MCF 10A (cell line): ENCODE data around the gene PDGFB. TPM values are rescaled to one million over a fixed set of nuclear protein-coding genes. Genes with fewer than 3 reads are reported as not detected.
A peak's percentile ranks its signal among the peaks of the same experiment; 100 is the strongest.

Experiments
- BruUV-seq: library from RNA; stranded (reverse); fragments of 400-500 nt; replicated peaks from 2 replicates; lab custom pipeline; 2021; lab: Mats Ljungman, UMichigan
- CTCF ChIA-PET: fragments of 300-600 bp; sonication (Branson Sonifier 250); formaldehyde crosslinking; extraction: SDS; loops from one replicate; lab custom pipeline; 2021; ENCODE audit warnings: antibody characterized with exemption, inconsistent platforms; lab: Yijun Ruan, JAX
- POLR2A ChIA-PET: fragments of 300-600, 350-650 bp; sonication (Branson Sonifier 250); formaldehyde crosslinking; extraction: SDS; loops from one replicate; lab custom pipeline; 2020; ENCODE audit warnings: antibody characterized with exemption, inconsistent platforms; lab: Yijun Ruan, JAX
- DNase-seq: peaks from one replicate; pipeline ENCODE4 v3.0.0-alpha.2; 2018; ENCODE audit not compliant: unreplicated experiment
- H3K27ac Mint-ChIP-seq: one replicate; pipeline ENCODE4 v1.8.0; 2022; ENCODE audit warnings: mild to moderate bottlenecking, low read depth, mixed read lengths; ENCODE audit not compliant: unreplicated experiment
- H3K27me3 Mint-ChIP-seq: one replicate; pipeline ENCODE4 v1.8.0; 2022; ENCODE audit warnings: mixed read lengths; ENCODE audit not compliant: insufficient read depth, unreplicated experiment
- H3K36me3 Mint-ChIP-seq: one replicate; pipeline ENCODE4 v1.8.0; 2022; ENCODE audit warnings: mild to moderate bottlenecking, moderate library complexity, mixed read lengths; ENCODE audit not compliant: insufficient read depth, unreplicated experiment
- H3K4me1 Mint-ChIP-seq: one replicate; pipeline ENCODE4 v1.8.0; 2022; ENCODE audit warnings: mixed read lengths; ENCODE audit not compliant: insufficient read depth, unreplicated experiment
- H3K4me3 Mint-ChIP-seq: one replicate; pipeline ENCODE4 v1.8.0; 2022; ENCODE audit warnings: mild to moderate bottlenecking, moderate library complexity, mixed read lengths; ENCODE audit not compliant: unreplicated experiment
- H3K9me3 Mint-ChIP-seq: one replicate; pipeline ENCODE4 v1.8.0; 2022; ENCODE audit warnings: mixed read lengths; ENCODE audit not compliant: unreplicated experiment
- intact Hi-C: fragments of 100-400 bp; cut with micrococcal nuclease; formaldehyde crosslinking; loops from 2 replicates; pipeline ENCODE4 v1.14.1; 2022
- total RNA-seq: library from RNA; stranded (reverse); gene quantifications from 2 replicates; pipeline ENCODE4 v1.2.3, GENCODE V29; 2022
- TF ChIP-seq, protein P1 (sequence below): fragments of 200-600 bp; IDR thresholded peaks from one replicate; pipeline ENCODE4 v1.8.0; 2022; ENCODE audit warnings: antibody characterized with exemption, mild to moderate bottlenecking; ENCODE audit not compliant: unreplicated experiment

Gene PDGFB
- total RNA-seq, 1 experiment from 2014 or later: 0.37 TPM

DNA sequence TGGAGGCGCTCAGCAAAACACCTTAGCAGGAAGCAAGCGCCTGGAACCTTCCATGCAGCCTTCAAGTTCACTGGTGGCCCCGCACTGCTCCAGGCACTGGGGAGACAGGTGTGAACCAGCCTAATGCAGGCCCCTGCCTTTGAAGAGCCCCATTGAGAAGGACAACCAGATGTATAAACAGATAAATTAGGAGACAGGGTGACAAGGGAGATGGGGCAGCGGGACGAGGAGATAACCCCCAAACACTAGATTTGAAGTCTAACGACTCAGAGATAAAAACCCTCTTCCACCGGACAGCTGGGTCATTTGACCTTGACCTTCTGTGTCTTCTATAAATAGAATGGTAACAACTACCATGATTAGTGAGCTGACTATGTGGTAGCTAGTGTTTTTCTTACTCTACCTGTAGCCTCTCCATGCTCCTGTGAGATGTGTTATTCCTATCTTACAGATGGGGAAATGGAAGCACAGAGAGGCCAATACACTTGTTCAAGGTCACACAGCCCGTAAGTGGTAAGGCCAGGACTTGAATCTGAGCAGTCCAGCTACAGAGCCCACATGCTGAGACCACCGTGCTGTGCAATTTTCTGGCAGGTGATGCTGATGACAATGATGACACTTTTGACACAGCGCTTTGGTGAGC, 2.0 kb upstream of the PDGFB start:
- DNase-seq: no peak
- POLR2A ChIA-PET: interaction anchor here (0.9 to 1.4 kb wide), 2 partner anchors 24 to 64 kb away, joined by 3 to 4 read pairs; no protein-coding TSS in a partner anchor
- Mint-ChIP-seq H3K4me3 (no peak overlapping the region), H3K9me3 (no peaks in the 10 kb centered on the region), H3K27ac (no peak overlapping the region), H3K36me3 (no peaks in the 10 kb centered on the region), H3K27me3 (peaks cover 41% of the 10 kb centered on the region), H3K4me1 (peaks cover 6% of the 10 kb centered on the region)
- TF ChIP-seq, protein P1, sequence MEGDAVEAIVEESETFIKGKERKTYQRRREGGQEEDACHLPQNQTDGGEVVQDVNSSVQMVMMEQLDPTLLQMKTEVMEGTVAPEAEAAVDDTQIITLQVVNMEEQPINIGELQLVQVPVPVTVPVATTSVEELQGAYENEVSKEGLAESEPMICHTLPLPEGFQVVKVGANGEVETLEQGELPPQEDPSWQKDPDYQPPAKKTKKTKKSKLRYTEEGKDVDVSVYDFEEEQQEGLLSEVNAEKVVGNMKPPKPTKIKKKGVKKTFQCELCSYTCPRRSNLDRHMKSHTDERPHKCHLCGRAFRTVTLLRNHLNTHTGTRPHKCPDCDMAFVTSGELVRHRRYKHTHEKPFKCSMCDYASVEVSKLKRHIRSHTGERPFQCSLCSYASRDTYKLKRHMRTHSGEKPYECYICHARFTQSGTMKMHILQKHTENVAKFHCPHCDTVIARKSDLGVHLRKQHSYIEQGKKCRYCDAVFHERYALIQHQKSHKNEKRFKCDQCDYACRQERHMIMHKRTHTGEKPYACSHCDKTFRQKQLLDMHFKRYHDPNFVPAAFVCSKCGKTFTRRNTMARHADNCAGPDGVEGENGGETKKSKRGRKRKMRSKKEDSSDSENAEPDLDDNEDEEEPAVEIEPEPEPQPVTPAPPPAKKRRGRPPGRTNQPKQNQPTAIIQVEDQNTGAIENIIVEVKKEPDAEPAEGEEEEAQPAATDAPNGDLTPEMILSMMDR: no peak
- no TSS peak for BruUV-seq
- intact Hi-C loops: no loop called here
- CTCF ChIA-PET: interaction anchor here (0.7 kb wide), 1 partner anchor 76 kb away, joined by 3 read pairs; no protein-coding TSS in a partner anchor

DNA sequence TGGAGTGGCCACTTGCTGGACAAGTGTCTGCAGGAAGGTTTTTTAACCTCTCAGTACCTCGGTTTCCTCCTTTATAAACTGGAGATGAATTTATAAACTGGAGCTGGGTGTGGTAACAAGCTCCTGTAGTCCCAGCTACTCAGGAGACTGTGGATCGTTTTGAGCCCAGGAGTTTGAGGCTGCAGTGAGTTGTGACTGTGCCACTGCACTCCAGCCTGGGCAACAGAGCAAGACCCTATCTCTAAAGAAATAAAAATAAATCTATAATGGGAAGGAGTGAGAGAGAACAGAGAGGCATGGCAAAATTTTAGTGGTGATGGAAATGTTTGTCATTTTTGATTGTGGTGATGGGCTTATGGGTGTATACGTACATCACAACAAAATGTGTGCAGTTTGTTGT, 1.4 kb upstream of the PDGFB start:
- peaks cover 41% of the 10 kb centered on the region for H3K27me3 Mint-ChIP-seq
- intact Hi-C loops: no loop called here

DNA sequence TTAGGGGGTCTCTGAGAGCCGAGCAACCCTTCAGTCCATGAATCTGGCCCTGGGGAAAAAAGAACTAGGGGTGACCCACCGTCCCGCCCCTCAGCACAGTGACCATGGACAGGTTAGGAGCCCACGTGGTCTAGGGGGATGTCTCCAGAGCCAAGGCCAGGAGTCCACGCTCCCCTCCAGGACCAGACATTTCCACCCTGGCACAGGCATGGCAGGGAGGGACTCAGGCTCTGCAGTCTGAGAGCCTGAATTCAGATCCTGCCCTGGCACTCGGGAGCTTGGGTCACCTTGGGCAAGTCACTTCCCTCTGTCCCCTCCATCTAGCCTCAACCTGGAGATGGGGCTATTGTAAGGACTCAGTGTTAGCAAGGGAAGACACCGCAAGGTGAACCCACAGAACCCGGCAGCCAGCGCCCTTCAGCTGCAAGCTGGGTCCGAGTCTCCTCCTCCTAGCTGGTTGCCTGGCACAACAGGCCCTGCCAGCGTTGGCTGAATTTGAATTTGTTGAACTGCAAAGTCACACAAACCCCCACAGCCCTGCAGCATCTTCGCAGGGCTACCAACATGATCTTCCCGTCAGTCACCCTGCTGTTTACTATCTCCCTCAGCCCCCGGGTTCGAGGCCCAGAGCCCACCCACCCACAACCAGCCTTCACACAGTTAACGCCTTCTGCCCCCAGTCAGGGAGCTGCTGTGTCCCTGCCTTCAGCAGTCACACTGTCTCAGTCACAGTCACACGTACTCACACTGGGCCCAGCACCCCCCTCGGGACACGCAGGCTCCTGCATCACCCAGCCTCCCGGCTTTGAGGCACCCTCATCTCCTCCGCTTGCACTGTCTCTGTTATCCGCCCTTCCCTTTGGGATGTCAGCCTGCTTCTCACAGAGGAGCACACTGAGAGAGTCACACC, 603 bp upstream of the PDGFB start:
- H3K27ac Mint-ChIP-seq: no peak overlapping the region
- H3K27me3 Mint-ChIP-seq: peaks cover 41% of the 10 kb centered on the region
- intact Hi-C loops: no loop called here
- H3K4me1 Mint-ChIP-seq: peaks cover 20% of the 10 kb centered on the region
- H3K36me3 Mint-ChIP-seq: no peaks in the 10 kb centered on the region
- BruUV-seq: no TSS peak
- peak overlapping the region; percentile 21 for H3K4me3 Mint-ChIP-seq
- DNase-seq: no peak
- POLR2A ChIA-PET: interaction anchor here (1.4 to 1.7 kb wide), 3 partner anchors 8 to 71 kb away, joined by 3 to 8 read pairs (median 4); no protein-coding TSS in a partner anchor
- no peaks in the 10 kb centered on the region for H3K9me3 Mint-ChIP-seq
- TF ChIP-seq, protein P1: no peak
- CTCF ChIA-PET: interaction anchor here (0.5 kb wide), 1 partner anchor 19 kb away, joined by 4 read pairs; no protein-coding TSS in a partner anchor

More for the DNA sequence above, 1.4 kb upstream of the PDGFB start:
- peaks cover 12% of the 10 kb centered on the region for H3K4me1 Mint-ChIP-seq
- H3K4me3 Mint-ChIP-seq: no peak overlapping the region
- H3K36me3 Mint-ChIP-seq: no peaks in the 10 kb centered on the region
- no peak overlapping the region for H3K27ac Mint-ChIP-seq
- CTCF ChIA-PET: interaction anchor here (0.5 to 0.7 kb wide), 2 partner anchors 19 to 77 kb away, joined by 3 to 4 read pairs; no protein-coding TSS in a partner anchor
- no peaks in the 10 kb centered on the region for H3K9me3 Mint-ChIP-seq
- BruUV-seq: no TSS peak
- POLR2A ChIA-PET: interaction anchor here (0.9 to 1.4 kb wide), 3 partner anchors 23 to 70 kb away, joined by 3 to 4 read pairs (median 3); no protein-coding TSS in a partner anchor
- DNase-seq: no peak
- TF ChIP-seq, protein P1: no peak

DNA sequence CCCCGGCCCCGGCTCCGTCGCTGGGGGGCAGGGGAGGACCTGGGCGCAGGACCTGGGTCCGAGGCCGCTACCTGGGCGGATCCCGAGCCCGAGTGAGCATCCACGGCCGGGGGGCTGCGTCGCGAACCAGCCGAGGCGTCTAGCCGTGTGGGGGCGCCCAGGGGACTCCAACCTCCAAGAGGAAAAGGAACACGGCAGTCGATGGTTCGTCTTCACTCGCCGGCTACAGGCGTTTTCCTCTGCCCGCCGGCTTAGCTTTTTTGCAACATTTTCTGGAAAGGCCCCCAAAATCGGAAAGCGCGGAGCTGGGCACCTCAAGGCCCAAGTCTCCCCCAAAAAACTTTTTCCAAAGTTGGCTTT, 666 bp downstream of the PDGFB start:
- Mint-ChIP-seq H3K9me3 (no peaks in the 10 kb centered on the region), H3K27me3 (peaks cover 41% of the 10 kb centered on the region), H3K4me1 (peaks cover 33% of the 10 kb centered on the region), H3K4me3 (peak overlapping the region; percentile 40), H3K27ac (no peak overlapping the region), H3K36me3 (no peaks in the 10 kb centered on the region)
- CTCF ChIA-PET: no interaction called here
- TF ChIP-seq, protein P1: no peak
- BruUV-seq: no TSS peak
- POLR2A ChIA-PET: interaction anchor here (0.5 to 1.7 kb wide), 3 partner anchors 9 to 1503 kb away, joined by 3 to 8 read pairs (median 4); no protein-coding TSS in a partner anchor
- intact Hi-C loops: no loop called here
- no peak for DNase-seq
